ENCODE data around the gene C2orf76. TPM values are rescaled to one million over a fixed set of nuclear protein-coding genes. Genes with fewer than 3 reads are reported as not detected.
"Not testable (repeated sequence)": the region's sequence is repeated elsewhere in the genome, so short reads cannot be mapped to it uniquely, and the experiment has no call there.

Gene C2orf76
- total RNA-seq, 1 donor: 4.0 TPM

DNA sequence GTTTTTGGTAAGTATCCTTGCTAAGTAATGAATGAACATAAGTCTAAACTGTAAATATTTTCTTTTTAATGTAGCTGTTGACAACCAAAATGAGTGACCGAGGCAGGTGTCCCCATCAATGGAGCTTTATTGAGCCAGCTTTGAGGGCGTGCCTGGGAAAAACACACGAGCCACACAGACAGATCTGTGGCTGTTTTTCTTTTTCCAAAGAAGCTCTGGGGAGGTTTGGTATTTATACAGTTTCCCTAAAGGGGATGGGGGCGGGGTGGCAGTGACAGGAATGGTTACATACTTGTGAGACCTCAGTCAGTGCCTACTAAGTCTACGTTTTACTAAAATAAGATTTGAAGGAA, 11.3 kb upstream of the C2orf76 start:
- DNase-seq (ENCODE audit: low read depth in 2 of 3, low spot score in 2 of 3): no peak

DNA sequence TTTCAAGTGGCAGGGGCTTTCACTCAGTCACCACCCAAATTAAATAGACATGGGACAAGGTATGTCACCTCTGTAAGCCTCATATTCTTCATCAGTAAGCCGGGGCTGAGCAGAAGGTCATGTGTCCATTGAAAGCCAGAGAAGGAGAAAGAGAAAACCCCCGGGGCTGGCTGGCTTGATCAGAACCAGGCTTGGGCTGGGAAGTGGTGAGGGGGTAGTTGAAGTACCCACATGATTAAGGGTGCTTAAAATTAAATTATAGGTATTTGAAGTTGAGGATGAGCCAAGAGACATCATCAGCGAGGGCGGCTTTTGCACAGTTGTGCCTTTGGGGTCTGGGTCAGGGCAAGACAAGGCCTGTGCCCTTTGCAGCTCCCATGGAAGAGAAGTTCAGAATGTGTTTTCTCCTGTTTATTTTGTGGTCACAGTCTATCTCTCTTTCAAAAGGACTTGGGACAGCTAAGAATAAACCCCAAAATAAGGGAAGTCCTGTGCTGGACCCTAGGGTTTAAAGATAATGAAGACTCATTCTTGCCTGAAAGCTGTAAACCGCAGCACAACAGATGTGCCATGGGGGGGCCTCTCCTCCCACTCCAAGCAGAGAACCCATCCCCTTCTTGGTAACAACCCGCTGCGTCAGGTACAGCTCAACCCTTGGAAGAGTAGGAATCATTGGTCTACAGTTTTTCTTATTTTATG, 10.8 kb upstream of the C2orf76 start:
- no peak for DNase-seq (ENCODE audit: low read depth in 2 of 3, low spot score in 2 of 3)

DNA sequence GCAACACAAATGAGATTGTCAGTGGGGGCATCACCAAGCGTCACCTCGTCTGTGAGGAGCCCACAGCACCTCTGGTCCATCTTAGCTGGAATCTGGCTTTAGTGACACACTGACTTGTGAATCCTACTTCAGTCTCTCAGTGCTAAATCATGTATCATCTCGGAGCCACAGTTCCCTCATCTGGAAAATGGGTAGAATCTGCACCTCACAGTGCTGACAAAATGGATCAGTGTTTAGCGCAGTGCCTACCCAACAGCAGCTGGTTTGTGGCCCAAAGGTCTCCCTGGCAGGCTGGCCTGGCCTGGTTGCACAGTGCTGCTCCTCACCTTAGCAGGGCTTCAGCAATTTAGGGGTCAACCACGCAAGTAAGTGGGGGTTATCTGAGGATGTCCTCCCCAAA, 10.2 kb upstream of the C2orf76 start:
- DNase-seq (ENCODE audit: low read depth in 2 of 3, low spot score in 2 of 3): no peak

DNA sequence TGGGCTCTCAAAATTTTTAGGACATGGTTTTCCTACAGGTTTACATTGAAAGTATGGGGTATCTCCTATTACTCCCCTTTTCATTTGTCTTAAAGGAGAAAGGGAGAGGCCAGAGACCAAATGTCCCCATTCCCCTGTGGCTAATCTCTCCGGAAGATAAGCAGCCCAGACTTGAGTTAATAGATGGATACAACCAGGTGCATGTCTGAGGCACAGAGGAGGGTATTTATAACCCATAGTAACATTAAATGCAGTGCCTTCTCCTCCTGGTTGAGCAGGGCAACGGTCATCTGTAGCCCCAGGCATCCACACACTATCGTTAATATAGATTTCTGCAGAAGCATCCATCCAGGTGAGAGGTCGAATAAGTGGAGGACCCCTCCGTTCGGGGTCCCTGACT, 9.8 kb upstream of the C2orf76 start:
- not testable (repeated sequence) for DNase-seq (ENCODE audit: low read depth in 2 of 3, low spot score in 2 of 3)

DNA sequence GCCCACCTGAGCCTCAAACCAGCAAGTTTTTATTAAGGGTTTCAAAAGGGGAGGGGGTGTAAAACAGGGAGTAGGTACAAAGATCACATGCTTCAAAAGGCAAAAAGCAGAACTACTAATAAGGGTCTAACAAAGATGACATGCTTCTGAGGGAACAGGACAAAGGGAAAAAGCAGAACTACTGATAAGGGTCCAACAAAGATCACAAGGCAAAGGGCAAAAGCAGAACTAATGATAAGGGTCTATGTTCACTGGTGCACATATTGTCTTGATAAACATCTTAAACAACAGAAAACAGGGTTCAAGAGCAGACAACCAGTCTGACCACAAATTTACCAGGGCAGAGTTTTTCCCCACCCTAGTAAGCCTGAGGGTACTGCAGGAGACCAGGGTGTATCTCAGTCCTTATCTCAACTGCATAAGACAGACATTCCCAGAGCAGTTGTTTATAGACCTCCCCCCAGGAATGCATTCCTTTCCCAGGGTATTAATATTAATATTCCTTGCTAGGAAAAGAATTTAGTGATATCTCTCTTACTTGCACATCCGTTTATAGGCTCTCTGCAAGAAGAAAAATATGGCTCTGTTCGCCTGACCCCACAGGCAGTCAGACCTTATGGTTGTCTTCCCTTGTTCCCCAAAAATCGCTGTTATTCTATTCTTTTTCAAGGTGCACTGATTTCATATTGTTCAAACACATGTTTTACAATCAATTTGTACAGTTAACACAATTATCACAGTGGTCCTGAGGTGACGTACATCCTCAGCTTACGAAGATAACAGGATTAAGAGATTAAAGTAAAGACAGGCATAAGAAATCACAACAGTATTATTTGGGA, 7.5 kb upstream of the C2orf76 start:
- DNase-seq (ENCODE audit: low read depth in 2 of 3, low spot score in 2 of 3): not testable (repeated sequence)

DNA sequence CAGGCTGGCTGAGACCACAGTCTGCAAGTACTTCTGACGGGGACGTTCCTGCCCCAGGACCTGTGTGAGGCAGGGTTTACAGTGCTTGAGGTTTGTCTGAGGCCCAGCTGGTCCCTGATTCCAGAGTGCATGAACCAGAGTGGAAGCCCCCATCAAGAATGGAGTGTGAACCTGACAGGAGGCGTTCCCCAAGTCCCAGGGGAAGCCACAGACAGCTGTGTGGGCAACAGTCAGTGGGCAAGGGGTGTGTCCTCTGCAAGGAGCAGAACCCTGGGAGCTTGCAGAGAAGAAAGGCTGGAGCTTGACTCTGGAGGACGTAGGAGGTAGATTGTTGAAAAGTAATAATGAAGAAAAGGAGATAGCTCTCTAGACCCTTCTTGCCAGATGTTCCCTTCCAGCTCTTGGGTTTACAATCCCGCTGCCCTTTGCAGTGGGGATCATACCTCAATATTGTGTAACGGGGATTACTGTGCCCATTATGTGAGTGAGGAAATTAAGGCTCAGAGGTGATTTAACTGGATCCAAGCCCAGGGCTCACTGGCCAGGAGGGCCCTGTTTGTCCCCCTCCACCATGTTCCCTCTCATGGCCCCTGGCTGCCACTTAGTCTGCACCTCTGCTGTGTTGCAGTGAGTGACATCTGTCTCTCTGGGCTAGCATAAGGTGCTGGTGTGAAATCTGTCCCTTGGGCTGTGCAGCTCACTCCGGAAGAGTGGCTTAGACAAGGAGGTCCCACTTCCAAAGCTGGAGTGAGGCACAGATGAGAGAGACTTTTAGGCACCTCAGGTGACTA, 6.3 kb upstream of the C2orf76 start:
- no peak for DNase-seq (ENCODE audit: low read depth in 2 of 3, low spot score in 2 of 3)

DNA sequence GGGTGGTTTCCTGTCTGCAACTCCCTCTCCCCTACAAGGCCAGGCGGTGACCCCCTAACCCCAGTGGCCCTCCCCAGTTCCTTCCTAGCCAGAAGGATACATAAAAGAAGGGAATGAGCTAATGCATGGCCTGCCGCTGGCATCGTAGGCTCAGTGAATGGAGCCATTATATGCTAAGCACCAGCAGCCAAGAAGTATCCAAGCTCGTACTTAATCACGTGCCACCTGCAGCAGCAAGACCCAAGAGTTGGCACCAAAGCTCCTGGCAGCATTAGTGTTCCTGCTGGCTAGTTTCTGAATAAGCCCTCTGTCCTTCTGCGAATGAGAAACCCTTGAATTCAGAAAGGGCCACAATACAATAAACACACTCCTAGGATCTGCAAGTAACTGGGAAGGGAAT, 4.5 kb upstream of the C2orf76 start:
- no peak for DNase-seq (ENCODE audit: low read depth in 2 of 3, low spot score in 2 of 3)

DNA sequence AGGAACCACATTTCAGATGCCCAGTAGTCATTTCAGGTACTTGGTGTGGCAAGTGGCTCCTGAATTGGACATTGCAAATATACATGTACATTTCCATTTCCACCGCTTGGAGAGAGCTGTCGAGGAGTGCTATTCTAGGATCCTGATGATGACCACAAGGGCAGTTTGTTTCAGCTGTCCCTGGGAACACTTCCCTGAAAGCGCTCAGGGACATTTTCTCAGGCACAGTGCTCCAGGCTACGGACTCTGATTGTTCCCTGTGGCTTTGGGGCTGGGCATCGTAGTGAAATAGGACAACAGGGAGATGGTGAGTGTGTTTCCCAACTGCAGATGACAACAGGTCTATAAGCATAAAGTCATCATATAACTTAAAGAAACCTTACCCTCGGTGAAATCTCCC, 3.2 kb upstream of the C2orf76 start:
- DNase-seq (ENCODE audit: low read depth in 2 of 3, low spot score in 2 of 3): no peak

DNA sequence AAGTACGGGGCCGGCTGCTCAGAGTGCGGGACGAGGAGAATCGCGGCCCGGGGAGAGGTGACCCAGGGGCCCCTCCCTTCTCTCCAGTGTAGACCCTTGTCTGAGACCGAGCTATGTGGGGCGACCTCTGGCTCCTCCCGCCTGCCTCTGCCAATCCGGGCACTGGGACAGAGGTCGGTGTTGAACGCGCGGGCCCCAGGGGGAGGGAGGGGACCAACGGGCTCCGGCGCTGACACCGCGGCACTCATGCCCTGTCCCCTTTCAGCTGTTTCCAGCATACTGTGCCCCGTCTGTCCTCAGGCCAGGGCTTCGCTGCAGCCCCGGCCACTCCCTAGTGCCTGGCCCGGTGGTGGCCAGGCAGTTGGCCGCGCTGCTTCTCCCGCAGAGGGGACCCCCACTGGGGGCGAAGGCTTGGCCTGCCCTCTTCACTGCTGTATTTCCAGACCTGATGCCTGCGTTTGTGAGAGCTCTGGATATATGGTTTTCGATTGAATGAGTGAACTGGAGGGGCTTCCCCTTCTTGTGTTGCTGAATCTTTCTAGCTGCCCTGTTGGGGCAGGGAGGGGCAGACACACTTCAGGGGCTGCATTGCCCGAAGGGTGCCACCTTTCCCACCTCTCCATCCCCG, 952 bp upstream of the C2orf76 start:
- peak in 2 of 3 donors; percentile 18 to 31 for DNase-seq (ENCODE audit: low read depth in 2 of 3, low spot score in 2 of 3)

DNA sequence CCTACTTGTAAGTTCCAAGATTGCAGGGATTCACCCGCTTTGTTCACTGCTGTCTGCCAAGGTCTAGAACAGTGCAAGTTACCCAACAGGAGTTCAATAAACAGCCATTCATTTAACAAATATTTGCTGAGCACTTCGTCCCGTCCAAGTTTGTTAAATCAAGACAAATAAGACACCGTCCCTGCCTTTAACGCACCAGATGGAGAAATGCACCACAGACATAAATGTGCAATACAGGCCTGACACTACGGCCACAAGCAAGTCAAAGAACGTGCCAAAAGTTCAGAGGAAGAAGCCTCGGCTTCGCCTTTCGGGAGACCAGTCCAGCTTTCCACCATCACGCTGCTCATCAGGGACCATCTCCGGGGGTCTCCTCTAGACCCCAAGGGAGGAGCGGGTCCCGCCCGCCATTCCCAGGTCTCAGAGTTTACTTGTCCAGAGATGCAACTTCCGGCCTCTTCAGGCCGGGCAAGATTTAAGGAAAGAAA, 429 bp downstream of the C2orf76 start:
- peak; percentile 10 to 50 (median 13) for DNase-seq (ENCODE audit: low read depth in 2 of 3, low spot score in 2 of 3)

DNA sequence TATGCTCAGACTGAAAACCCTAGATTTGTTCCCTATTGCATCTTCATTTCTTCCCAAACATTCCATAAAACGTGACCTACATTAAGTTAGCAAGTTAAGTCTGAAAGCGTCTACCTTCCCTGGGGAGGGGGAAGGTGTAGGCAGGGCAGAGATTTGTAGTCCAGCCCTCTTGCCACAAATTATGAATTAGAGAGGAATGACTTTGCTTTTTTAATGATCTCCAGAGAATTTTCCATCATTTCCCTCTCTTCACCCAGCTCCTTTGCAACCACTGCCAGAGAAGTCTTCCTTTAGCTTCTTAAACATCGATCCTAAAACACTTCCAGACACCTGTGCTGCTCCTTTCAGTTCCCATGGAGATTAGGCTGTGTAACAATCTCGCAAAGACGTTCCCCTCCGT, 1.2 kb downstream of the C2orf76 start:
- DNase-seq (ENCODE audit: low read depth in 2 of 3, low spot score in 2 of 3): no peak

DNA sequence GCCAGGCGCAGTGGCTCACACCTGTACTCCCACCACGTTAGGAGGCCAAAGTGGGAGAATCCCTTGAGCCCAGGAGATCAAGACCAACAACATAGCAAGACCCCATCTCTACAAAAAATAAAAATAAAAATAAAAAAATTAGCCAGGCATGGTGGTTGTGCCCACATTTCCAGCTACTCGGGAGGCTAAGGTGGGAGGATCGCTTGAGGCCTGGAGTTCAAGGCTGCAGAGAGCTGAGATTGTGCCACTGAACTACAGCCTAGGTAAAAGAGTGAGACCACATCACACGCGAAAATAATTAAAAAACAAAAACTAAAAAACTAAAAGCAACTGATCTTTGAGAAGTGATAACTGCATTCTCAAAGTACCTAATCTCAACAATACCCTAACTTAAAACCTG, 1.8 kb downstream of the C2orf76 start:
- DNase-seq (ENCODE audit: low read depth in 2 of 3, low spot score in 2 of 3): no peak

DNA sequence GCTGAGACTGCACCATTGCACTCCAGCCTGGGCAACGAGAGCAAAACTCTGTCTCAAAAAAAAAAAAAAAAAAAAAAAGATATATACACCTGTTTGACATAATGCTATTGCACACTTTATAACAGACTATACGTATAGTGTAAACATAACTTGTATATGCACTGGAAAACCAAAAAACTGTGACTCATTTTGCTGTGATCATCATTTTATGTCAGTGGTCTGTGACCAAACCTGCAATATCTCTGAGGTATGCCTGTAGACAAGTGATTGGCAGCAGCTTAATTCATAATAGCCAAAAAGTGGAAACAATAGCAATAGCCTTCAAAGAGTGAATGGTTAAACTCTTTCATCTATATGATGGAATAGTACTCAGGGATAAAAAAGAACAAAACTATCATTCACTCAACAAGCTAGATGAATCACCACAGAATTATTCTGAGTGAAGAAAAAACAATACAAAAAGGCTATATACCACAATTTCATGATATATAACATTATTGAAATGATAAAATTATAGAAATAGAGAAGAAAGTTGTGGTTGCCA, 6.1 kb downstream of the C2orf76 start:
- DNase-seq (ENCODE audit: low read depth in 2 of 3, low spot score in 2 of 3): no peak

DNA sequence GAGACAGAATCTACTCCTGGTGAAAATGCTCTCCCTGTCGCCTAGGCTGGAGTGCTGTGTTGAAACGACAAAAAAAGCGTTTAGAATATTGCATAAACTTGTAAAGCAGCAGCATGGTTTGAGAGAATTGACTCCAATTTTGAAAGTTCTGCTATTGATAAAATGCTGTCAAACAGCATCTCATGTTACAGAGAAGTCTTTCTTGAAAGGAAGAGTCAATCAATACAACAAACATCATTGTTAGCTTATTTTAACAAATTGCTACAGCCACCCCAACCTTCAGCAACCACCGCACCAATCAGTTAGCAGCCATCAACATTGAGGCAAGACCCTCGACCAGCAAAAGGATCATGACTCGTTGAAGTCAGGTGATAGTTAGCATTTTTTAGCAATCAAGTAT, 6.9 kb downstream of the C2orf76 start:
- DNase-seq (ENCODE audit: low read depth in 2 of 3, low spot score in 2 of 3): no peak

DNA sequence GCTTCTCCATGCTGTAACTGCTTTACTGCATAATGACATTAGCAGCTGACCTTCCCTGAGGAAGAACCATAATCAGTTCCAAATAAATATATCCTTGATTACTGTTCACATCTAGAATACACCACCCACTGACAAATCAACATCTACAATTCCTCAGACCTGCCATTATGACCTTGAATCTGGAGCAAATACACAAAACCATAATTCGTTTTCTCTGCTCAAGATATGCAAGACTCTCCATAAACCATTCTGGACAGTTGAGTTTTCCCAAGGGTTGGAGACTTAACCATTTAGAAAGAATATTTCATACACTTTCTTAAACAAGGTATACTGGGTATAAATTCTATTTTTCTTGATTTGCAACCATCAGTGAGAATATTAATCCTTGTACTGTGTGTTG, 11.8 kb downstream of the C2orf76 start:
- no peak for DNase-seq (ENCODE audit: low read depth in 2 of 3, low spot score in 2 of 3)

DNA sequence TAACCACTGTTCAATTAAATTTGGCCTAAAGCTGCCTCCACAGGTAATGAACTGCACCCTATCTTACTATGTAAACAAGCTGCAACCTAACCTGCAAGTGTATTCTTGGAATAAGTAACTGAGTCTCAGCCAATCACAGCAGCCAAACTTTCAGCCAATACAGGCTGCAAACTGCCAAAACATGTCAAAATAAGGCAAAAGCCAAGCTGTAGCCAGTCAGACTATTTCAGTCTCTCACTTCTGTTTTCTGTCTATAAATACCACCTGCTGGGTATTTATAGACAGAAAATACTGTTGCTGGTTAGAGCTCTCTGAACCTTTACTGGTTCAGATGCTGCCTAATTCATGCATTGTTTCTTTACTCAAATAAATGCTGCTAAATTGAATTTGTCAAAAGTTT, 14.3 kb downstream of the C2orf76 start:
- peak in 1 of 3 donors; percentile 19 for DNase-seq (ENCODE audit: low read depth in 2 of 3, low spot score in 2 of 3)

DNA sequence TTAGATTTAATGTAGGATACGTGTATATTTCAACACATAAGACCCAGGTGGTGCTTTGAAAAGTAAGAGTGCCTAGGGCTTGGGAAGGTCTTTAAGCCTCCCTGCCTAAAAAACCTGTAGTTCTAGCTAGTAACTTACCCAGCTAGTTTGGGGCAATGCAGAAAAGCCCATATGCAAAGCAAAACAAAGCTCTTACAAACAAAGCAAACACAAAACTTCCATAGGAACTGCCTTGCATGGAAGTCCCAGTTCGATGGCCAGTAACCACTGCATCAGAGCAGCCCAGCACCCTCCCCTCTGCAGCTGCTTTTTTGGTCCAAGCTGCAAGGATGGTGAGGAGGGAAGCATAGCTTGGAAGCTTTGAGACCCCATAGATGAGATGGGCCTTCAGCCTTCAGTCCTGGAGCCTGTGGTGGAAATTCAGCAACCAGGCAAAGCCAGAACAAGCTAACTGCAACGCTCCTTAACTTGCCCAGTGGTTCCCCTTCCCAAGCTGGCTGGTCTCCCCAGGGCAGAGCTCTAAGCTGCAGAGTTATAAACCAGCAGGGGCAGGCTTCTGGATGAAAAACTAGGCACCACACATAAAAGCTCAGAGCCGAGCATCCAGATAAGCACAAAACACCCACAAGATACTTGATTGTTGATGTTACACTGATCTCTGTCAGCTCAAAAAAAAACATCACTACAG, 16.2 kb downstream of the C2orf76 start:
- no peak for DNase-seq (ENCODE audit: low read depth in 2 of 3, low spot score in 2 of 3)

DNA sequence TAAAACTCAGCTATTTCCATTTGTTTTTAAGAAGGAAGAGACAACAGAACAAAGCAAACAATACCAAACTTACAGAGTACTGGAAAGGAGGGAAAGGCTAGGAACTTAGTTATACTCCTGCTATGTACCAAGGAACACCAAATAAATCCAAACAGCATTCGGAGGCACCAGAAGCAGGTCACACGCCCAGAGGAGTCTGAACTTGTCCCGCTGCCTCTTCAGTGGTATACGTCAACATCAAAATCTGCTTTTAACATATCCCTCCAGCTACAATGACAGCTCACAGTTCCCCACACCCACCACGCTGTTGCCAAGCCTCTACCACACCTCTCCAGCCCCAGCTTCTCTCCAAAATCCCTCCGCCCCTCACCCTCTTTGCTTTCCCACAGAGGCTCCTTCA, 17.3 kb downstream of the C2orf76 start:
- DNase-seq (ENCODE audit: low read depth in 2 of 3, low spot score in 2 of 3): no peak

DNA sequence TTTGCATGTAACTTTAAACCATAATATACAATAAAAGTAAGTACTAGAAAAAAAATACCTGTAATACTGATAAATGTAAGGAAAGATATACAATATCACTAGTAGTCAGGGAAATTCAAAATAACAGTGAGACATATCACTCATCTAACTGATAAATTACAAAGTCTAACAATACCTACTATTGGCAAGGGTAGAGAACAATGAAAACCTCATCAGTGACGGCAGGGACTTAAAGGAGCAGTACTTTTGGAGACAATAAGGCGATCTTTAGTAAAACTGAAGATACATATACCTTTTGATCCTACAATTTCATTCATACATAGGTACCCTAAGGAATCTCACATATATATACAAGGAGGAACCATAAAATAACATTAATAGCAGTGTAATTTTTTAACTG, 24.9 kb downstream of the C2orf76 start:
- no peak for DNase-seq (ENCODE audit: low read depth in 2 of 3, low spot score in 2 of 3)

DNA sequence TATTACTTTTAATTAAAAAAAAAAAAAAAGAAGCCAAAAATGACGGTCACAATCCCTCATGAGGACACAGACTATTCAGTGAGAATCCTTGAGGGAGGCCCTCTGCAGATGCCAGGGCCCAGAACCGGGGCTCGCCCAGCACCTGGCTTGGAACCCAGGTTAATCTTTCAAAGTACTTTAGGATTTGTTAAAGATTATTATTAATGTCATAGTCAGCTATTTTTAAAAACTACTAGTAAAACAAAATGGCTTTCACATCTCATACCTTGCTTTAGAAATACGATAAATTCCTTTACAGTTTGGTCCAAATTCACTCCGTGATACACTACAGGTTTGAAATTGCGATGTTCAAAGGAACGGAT, 27.1 kb downstream of the C2orf76 start:
- no peak for DNase-seq (ENCODE audit: low read depth in 2 of 3, low spot score in 2 of 3)

Data from hematopoietic multipotent progenitor cell (in vitro differentiated cells).